Measurements from ENCODE around the gene GPC3. TPM values are rescaled to one million over a fixed set of nuclear protein-coding genes. Genes with fewer than 3 reads are reported as not detected.
A peak's percentile ranks its signal among the peaks of the same experiment; 100 is the strongest.

GPC3 gene
- total RNA-seq, 1 donor from 2014 or later: 1,039 TPM

DNA sequence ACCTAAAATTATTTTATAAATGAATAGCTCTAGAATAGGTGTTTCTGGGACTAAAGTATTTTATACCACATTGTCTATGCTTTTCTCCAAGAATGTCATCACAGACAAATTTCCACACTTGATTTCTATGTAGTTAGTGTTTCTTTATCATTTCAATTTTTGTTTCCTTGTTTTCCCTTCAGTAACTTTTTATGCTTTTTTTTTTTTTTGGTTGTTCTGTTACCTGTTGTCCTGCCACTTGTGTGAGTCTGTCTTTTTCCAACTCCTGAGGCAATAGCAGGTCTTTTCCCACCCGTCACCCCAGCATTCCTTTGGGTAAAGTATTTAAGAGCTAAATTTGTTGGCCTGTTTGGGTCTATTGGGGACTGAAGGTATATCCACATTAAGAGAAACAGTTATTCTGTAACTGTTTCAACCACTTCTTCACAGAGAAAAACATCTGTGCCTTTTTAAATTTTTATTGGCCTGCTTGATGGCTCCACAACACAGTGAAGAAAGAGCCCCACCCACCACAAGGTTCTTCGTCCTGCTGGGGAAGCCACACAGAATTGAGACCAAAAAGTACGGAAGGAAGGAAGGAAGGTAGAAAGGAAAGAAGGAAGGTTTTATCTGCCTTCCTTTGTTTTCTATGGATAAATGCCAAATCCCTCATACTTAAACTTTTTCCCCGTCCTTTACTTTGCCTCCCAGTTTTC, 17.7 kb upstream of the GPC3 start:
- Mint-ChIP-seq H3K27me3 (ENCODE audit: insufficient read depth, low read depth) (peaks cover 4% of the 10 kb centered on the region), H3K4me3 (no peak overlapping the region), H3K27ac (no peak overlapping the region), H3K4me1 (peaks cover 56% of the 10 kb centered on the region), H3K36me3 (no peaks in the 10 kb centered on the region), H3K9me3 (no peaks in the 10 kb centered on the region)
- no peak for DNase-seq (ENCODE audit: low spot score)
- H2AFZ ChIP-seq (replicated peaks): no peak overlapping the region
- peaks cover 34% of the 10 kb centered on the region for H3F3A ChIP-seq (ENCODE audit: low read depth)
- no peaks in the 10 kb centered on the region for H3K36me3 ChIP-seq
- no peak overlapping the region for H3K4me2 ChIP-seq
- no peaks in the 10 kb centered on the region for H3K79me2 ChIP-seq (ENCODE audit: low read depth)
- TF ChIP-seq, protein P1, sequence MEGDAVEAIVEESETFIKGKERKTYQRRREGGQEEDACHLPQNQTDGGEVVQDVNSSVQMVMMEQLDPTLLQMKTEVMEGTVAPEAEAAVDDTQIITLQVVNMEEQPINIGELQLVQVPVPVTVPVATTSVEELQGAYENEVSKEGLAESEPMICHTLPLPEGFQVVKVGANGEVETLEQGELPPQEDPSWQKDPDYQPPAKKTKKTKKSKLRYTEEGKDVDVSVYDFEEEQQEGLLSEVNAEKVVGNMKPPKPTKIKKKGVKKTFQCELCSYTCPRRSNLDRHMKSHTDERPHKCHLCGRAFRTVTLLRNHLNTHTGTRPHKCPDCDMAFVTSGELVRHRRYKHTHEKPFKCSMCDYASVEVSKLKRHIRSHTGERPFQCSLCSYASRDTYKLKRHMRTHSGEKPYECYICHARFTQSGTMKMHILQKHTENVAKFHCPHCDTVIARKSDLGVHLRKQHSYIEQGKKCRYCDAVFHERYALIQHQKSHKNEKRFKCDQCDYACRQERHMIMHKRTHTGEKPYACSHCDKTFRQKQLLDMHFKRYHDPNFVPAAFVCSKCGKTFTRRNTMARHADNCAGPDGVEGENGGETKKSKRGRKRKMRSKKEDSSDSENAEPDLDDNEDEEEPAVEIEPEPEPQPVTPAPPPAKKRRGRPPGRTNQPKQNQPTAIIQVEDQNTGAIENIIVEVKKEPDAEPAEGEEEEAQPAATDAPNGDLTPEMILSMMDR (IDR thresholded peaks at IDR 0.05): no peak
- TF ChIP-seq EZH2phosphoT487 (IDR thresholded peaks at IDR 0.05) (no peak), EZH2 (IDR thresholded peaks at IDR 0.05) (no peak)
- no peaks in the 10 kb centered on the region for H3K9me3 ChIP-seq (ENCODE audit: low read depth)
- no peaks in the 10 kb centered on the region for H3K27me3 ChIP-seq
- no peak overlapping the region for H3K9ac ChIP-seq
- H3K4me3 ChIP-seq: no peak overlapping the region
- peaks cover 41% of the 10 kb centered on the region for H3K4me1 ChIP-seq
- H4K20me1 ChIP-seq (ENCODE audit: low read depth): no peaks in the 10 kb centered on the region
- H3K27ac ChIP-seq: peak overlapping the region; percentile 20

- H3K79me2 ChIP-seq (ENCODE audit: low read depth): no peaks in the 10 kb centered on the region
- Mint-ChIP-seq H3K36me3 (no peaks in the 10 kb centered on the region), H3K27me3 (ENCODE audit: insufficient read depth, low read depth) (peaks cover 4% of the 10 kb centered on the region), H3K9me3 (no peaks in the 10 kb centered on the region), H3K4me3 (no peak overlapping the region), H3K27ac (no peak overlapping the region), H3K4me1 (peaks cover 51% of the 10 kb centered on the region)
- no peak overlapping the region for H3K9ac ChIP-seq
- peaks cover 29% of the 10 kb centered on the region for H3K4me1 ChIP-seq
- H3K4me2 ChIP-seq: peak overlapping the region; percentile 49
- H3K27me3 ChIP-seq: no peaks in the 10 kb centered on the region
- no peaks in the 10 kb centered on the region for H4K20me1 ChIP-seq (ENCODE audit: low read depth)
- peak overlapping the region; percentile 17 for H3K4me3 ChIP-seq
- H2AFZ ChIP-seq (replicated peaks): no peak overlapping the region
- H3K27ac ChIP-seq: peak overlapping the region; percentile 49
- H3K36me3 ChIP-seq: no peaks in the 10 kb centered on the region
- no peaks in the 10 kb centered on the region for H3K9me3 ChIP-seq (ENCODE audit: low read depth)
- TF ChIP-seq EZH2phosphoT487 (IDR thresholded peaks at IDR 0.05): no peak
- TF ChIP-seq EZH2 (IDR thresholded peaks at IDR 0.05): no peak
- TF ChIP-seq, protein P1 (IDR thresholded peaks at IDR 0.05): no peak
- DNase-seq (ENCODE audit: low spot score): peak; percentile 57
- peaks cover 22% of the 10 kb centered on the region for H3F3A ChIP-seq (ENCODE audit: low read depth)
Measured at GRCh38 chrX:134000260-134001245, 15.2 kb upstream of the GPC3 start.

DNA sequence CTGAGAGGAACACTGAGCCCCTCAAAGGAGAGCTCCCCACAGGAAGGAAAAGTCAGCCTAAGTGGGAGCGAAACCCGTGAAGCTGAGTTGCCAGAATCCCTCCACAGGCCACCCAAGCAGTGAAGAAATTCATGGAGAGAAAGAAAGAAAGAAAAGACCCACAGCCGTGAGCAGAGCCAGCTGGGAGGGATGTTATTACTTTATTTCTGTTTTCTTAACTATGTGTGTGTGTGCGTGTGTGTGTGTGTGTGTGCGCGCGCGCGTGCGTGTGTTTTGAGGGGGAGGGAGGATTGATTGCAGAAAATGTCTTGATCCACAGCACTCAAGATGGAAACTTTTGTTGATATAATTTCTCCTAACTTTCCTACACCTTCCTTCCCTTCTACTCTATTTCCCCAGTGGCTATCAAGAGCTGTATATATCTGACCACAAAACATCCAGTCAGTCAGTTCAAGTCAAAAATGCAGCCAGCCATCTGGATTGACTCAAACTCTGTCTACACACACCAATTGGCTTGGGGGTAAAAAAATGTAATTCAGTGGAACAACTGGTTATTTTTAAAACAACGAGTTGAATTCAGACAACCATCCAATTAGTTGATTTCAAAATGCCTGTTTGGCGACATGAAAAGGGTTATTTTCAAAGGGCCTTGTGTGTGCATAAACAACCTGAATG, 13.8 kb upstream of the GPC3 start:
- Mint-ChIP-seq H3K9me3 (no peaks in the 10 kb centered on the region), H3K27me3 (ENCODE audit: insufficient read depth, low read depth) (peaks cover 4% of the 10 kb centered on the region), H3K27ac (peak overlapping the region; percentile 81), H3K4me3 (no peak overlapping the region), H3K4me1 (peaks cover 48% of the 10 kb centered on the region), H3K36me3 (no peaks in the 10 kb centered on the region)
- peaks cover 25% of the 10 kb centered on the region for H3K4me1 ChIP-seq
- no peak overlapping the region for H3K4me3 ChIP-seq
- no peak overlapping the region for H3K9ac ChIP-seq
- no peak for DNase-seq (ENCODE audit: low spot score)
- H4K20me1 ChIP-seq (ENCODE audit: low read depth): no peaks in the 10 kb centered on the region
- H3K27ac ChIP-seq: no peak overlapping the region
- H3K36me3 ChIP-seq: no peaks in the 10 kb centered on the region
- no peaks in the 10 kb centered on the region for H3K27me3 ChIP-seq
- H3K4me2 ChIP-seq: no peak overlapping the region
- no peak overlapping the region for H2AFZ ChIP-seq (replicated peaks)
- H3F3A ChIP-seq (ENCODE audit: low read depth): peaks cover 22% of the 10 kb centered on the region
- H3K79me2 ChIP-seq (ENCODE audit: low read depth): no peaks in the 10 kb centered on the region
- no peaks in the 10 kb centered on the region for H3K9me3 ChIP-seq (ENCODE audit: low read depth)
- no peak for TF ChIP-seq EZH2 (IDR thresholded peaks at IDR 0.05)
- TF ChIP-seq EZH2phosphoT487 (IDR thresholded peaks at IDR 0.05): no peak
- TF ChIP-seq, protein P1 (IDR thresholded peaks at IDR 0.05): no peak
